RWPE1 (cell line): ENCODE results near the gene LMTK2.

ENCODE experiments used
- CTCF ChIA-PET: fragments of 350-600 bp; sonication (Branson Sonifier 250); formaldehyde crosslinking; extraction: SDS; loops from one replicate; lab custom pipeline; 2021; lab: Yijun Ruan, JAX
- POLR2A ChIA-PET: fragments of 400-600 bp; formaldehyde crosslinking; extraction: SDS; loops from one replicate; lab custom pipeline; 2020; ENCODE audit warnings: antibody characterized with exemption; ENCODE audit not compliant: low non-redundant PET; lab: Yijun Ruan, JAX
- DNase-seq: peaks from one replicate; pipeline ENCODE4 v3.0.0; 2012; ENCODE audit warnings: low spot score
- H3K27ac ChIP-seq: fragments of 450-650 bp; 2 replicates; pipeline ENCODE4 v1.5.1; 2017
- TF ChIP-seq, protein P1 (sequence below): fragments of 450-650 bp; conservative IDR thresholded peaks from 2 replicates; pipeline ENCODE4 v1.5.1; 2017; ENCODE audit warnings: low read depth, mild to moderate bottlenecking

Gene LMTK2

DNA sequence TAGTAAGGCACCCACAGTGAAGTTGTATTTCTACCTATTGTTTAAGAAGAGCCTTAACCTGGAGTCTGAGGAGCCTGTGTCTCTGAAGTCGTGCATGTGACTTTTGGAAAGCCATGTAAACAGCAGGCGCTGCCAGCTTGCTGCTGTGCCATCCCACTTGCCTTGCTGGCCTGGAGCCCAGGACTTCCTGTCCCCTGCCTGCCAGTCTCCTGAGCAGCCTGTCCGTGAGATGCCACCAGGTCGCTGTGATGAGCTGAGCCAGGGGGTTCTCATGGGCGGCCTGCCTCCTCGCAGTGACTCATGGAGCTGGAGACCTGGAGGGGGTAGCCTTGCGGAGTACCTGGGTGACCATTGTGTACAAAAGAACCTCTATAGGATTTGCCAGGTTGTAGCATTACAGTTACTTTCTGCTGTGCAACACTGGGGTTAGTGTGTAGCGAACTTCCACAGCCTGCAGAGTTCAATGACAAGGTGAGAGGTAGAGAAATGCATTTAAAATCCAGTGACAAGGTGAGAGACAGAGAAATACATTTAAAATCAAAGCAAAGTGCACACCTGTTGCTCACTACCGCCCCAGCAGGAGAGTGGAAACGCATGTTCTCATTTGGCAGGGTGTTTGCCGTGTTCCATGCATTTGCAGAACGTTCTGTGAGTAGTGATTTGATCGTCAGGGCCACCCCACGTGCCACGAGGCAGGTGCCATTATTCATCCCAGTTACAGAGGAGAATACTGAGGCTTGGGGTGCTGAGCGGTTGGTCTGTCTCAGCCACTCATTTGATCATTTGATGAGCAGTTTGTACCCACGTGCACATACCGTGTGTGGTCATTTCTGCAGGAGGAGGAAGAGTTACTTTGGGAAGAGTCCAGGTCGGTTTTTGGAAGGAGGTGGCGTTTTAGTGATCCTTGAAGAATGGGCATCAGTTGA, 67.9 kb downstream of the LMTK2 start:
- TF ChIP-seq, protein P1, sequence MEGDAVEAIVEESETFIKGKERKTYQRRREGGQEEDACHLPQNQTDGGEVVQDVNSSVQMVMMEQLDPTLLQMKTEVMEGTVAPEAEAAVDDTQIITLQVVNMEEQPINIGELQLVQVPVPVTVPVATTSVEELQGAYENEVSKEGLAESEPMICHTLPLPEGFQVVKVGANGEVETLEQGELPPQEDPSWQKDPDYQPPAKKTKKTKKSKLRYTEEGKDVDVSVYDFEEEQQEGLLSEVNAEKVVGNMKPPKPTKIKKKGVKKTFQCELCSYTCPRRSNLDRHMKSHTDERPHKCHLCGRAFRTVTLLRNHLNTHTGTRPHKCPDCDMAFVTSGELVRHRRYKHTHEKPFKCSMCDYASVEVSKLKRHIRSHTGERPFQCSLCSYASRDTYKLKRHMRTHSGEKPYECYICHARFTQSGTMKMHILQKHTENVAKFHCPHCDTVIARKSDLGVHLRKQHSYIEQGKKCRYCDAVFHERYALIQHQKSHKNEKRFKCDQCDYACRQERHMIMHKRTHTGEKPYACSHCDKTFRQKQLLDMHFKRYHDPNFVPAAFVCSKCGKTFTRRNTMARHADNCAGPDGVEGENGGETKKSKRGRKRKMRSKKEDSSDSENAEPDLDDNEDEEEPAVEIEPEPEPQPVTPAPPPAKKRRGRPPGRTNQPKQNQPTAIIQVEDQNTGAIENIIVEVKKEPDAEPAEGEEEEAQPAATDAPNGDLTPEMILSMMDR, result no peak
- POLR2A ChIA-PET, result interaction anchor here (0.6 kb wide), 1 partner anchor 442 kb away, joined by 4 read pairs; the partner anchor contains the start of gene NPTX2
- DNase-seq, result no peak
- CTCF ChIA-PET, result interaction anchor here (1.3 kb wide), 1 partner anchor 153 kb away, joined by 5 read pairs; no protein-coding TSS in a partner anchor
- no peak overlapping the region for H3K27ac ChIP-seq

DNA sequence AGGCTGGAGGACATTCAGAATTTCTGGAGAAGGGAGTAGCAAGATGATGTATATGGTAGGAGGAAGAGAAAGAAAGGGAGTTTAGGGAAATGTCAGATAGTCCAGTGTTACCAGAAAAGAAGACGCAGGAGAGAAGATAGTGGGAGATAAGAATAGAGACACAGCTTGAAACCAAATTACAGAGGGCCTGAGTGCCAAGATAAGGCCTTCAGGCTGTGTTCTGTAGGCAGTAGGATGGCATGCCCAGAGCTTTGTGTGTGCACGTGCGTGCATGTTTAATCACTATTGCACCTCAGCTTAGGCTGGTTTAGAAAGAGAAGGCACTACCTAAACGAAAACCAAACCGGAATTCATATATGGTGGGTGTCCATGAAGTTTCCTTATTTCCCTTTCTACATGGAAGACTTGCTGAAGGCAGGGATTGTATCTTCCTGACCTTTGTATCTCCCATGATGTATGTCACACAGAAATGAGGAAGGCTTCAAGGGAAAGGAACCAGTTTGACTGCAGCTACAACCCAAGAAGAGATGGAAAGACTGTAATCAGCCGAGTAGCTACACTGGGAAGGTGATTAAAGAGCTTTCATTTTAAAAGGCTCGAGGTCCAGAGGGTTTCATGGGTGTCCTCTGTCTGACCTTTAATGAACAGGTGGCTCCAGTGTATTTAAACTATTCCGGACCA, 68.7 kb downstream of the LMTK2 start:
- ChIA-PET CTCF (no interaction called here), POLR2A (no interaction called here)
- TF ChIP-seq, protein P1, result no peak
- H3K27ac ChIP-seq, result no peak overlapping the region
- DNase-seq, result no peak

GRCh38 chr7:98177553-98177952, 70.9 kb downstream of the LMTK2 start:
- POLR2A ChIA-PET, result no interaction called here
- no peak for DNase-seq
- CTCF ChIA-PET, result interaction anchor here (1.1 to 3.3 kb wide), 2 partner anchors 9 to 156 kb away, joined by 4 to 9 read pairs; no protein-coding TSS in a partner anchor
- no peak overlapping the region for H3K27ac ChIP-seq
- TF ChIP-seq, protein P1, result no peak

DNA sequence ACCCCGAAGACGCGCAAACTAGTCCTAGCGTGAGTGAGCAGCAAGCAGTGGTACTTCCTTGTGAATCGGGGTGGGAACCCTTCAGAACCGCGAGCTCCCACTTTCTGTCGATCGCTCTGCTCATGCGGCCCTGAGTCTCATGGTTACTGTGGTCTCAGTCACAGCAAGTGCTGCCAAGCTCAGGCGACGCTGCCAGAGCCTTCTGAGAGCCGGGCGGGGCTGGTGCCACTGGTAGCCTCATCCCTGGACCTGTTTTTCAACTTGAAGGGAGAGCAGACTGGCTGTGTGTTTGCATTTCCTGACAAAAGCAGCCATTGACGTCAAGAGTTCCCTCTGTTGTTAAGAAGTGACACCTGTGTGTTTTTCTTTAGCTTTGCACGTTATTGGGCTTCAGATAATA, 71.7 kb downstream of the LMTK2 start:
- no peak for DNase-seq
- TF ChIP-seq, protein P1, result no peak
- H3K27ac ChIP-seq, result no peak overlapping the region
- ChIA-PET POLR2A (no interaction called here), CTCF (interaction anchor here (3.3 kb wide), 1 partner anchor 157 kb away, joined by 9 read pairs; no protein-coding TSS in a partner anchor)

GRCh38 chr7:98178762-98179490, 72.3 kb downstream of the LMTK2 start:
- DNase-seq, result no peak
- ChIA-PET CTCF (interaction anchor here (1.4 to 3.3 kb wide), 2 partner anchors 10 to 158 kb away, joined by 3 to 9 read pairs; no protein-coding TSS in a partner anchor), POLR2A (no interaction called here)
- no peak overlapping the region; the same call in 1 of the 2 replicates for H3K27ac ChIP-seq
- TF ChIP-seq, protein P1, result no peak
